GM21360 (cell line): Measurements from ENCODE around the gene CNIH1.

ENCODE experiments used
- ATAC-seq: cut with Tn5 transposase; IDR thresholded peaks from one replicate; pipeline ENCODE4 v1.9.1; 2021; ENCODE audit warnings: mild to moderate bottlenecking, moderate library complexity; ENCODE audit not compliant: unreplicated experiment

Gene CNIH1

DNA sequence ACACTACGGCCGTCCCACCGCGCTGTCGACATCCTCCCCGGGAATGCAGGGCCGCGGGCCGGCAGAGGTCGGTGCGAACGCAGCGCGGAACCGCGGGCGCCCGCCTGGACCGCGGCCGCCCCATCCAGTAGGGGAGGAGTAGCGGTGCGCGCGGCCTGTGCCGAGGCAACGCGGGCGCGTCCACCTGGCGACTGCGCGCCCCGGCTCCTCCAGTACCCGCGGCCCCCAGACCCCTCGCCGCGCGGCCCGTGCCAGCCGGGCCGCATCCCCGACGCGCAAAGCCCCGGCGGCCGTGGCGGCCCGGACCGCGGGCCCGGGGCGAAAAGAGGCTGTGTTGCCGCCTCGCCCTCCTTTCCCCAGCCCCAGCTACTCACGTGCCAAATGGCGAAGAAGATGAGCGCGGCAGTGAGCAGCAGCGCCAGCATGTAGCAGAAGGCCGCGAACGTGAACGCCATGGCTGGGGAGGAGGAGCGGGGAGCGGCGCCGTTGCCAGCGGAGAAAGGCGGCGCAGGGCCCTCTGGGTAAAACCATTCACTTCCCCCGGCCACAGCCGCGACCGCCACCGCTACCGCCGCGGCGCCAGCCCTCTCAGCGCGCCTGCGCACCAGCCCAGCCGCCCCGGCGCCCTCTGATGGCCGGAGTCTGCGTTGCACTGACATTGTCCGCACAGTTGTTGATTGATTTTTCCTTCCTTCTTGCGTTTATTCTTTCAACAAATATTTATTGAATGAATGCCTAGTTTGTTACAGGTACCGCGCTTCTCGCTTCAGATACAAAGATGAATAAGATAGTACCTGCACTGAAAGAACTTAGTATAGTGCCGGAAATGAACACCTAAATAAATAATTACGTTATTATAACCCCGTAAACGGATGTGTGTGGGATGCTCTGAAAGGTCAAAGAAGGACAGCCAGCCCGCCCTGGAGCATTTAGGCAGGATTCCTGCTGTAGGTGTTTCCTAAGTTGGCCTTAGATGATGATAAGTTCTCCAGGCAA lies at the start of gene CNIH1:
CNIH1 (minus strand) TSS at position 502 of the 996 bp plus-strand sequence; CDS start at position 455, 47 bp downstream.
- peak; percentile 95 for ATAC-seq

DNA sequence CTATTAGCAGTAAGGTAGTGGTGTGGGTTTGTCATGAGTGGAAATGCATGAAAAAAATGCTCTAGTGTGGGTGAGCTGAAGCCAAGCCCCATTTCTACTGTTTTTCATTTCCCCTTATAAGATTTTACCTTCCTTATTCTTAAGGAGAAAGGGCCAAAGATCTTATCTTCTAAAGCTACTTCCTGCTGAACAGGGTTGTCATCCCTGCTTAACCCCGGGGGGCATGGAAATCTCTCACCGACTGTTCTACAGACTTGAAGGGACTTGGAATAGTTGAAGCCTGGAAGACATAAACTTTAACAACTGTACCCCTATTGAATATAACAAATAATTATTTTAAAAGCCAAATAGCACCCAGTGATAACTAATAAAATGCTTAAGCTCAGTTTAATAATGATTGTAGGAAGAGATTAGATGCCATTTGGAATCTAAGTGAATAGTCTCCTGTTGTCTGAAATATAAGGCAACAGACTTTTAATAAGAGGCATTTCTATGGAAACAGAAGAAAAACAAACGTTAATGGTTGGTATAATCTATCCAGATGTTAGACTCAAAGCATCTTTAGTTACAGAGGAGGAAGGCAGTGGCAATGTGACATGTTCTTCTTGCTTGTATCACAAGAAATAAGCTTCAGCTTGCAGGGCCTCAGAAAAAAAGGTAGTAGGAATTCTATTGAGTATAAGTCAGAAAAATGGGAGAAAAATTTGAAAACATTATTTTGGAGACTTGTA lies 49.4 kb upstream of the CNIH1 start:
- ATAC-seq = no peak

DNA sequence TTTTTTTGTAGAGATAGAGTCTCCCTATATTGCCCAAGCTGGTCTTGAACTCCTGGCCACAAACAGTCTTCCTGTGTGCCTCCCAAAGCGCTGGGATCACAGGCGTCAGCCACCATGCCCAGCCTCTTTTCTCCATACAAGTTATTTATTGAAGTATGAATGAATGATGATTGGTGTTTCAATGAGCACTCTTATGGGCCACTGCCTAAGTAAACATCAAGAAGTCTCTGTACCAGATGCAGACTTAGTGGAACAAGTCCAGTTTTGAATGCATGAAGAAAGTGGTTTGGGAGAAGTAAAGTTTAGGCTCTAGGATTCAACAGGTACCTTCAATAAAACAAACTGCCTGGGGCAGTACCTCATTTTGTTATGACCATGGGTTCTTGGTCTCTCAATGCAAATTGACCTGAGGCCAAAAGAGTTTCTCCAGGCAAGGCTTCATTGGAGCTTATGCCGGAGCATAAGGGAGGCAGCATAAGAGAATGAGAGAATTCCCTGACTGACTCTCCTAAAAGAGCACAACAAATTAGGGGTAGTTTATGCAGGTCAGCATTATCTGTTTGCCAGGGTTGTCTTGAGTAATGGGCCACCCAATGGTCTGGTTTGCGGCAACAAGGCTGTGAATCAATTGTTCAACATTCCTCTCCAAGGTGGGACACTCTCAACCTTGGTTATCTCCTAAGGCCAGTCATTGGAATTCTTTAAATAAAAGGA lies 48.7 kb upstream of the CNIH1 start:
- ATAC-seq = no peak

DNA sequence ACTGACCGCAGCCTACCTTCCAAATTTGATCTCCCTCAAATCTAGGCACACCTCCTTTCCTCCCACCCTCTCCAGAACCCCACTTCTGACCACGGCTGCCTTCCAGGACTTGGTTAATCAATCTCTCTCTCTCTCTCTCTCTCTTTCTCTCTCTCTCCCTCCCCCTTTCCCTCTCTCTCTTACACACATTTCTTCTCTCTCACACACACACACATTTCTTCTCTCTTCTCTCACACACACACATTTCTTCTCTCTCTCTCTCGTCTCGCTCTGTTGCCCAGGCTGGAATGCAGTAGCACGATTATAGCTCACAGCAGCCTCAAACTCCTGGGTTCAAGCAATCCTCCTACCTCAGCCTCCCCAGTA lies 48.1 kb upstream of the CNIH1 start:
- no peak for ATAC-seq

DNA sequence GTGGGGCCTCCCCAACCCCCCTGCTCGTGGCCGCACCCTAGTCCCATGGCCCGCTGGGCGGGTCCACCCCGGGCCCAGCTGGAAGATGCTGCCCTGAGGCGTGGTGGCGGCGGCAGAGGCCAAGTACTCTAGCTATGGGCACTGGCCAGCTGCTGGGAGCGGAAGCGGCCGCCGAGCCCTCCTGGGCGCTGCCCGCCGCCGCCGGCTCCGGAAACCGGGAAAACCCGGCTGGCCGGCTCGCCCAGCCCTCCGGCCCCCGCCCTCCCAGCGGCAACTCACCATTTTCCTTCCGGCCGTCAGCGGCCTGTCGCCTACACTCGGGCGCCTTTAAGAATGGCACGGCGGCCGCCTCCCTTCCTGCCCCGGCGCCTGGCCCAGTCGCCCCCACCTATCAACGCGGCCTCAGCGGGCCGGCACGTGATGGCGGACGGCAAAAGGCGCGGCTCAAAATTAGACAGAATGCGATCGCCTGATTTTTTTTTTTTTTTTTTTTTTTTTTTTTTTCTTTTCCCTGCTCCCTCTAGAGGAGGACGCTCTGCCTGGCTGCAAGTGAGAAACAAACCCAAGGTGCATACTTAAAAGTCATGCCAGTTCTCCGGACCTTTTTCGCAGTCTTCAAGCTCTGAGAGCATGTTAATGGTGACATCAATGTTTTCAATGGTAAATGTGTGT lies 47.6 kb upstream of the CNIH1 start, which contains the start of gene GMFB:
GMFB (minus strand) TSS at position 335 of the 672 bp plus-strand sequence; CDS start at position 282, 53 bp downstream.
- peak; percentile 81 for ATAC-seq

DNA sequence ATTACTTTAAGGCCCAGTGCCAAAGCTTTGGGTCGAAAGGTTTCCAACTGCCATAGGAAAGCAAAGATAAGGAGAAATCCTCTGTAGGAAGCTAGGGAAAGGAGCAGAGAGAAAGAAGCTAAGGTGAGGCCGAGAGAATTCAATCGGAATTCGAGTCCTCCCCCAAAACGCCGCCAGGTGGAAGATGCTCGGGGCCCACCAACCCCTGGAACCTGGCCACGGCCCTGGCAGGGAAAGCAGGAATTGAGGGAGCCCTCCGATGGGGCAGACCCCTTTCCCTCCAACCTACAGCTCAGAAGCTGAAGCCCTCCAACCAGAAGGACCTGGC lies 47.1 kb upstream of the CNIH1 start:
- no peak for ATAC-seq

DNA sequence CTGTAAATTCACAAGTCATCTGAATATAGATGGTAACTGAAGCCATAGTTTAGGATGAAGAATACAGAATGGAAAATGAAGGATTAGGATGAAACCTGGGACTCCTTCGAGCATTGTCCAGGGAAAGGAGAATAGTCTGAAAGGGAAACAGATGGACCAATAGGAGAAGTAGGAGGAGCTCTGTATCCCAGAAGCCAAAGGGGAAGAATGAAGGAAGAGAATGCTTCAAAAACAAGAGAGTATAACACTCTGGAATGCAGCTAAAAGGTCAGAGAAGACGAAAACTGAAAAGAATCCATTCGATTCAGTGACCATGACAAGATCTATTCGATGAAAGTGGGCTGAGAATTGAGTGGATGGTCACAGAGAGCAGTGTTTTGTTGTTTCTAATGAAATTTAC lies 46.6 kb upstream of the CNIH1 start:
- ATAC-seq = no peak

DNA sequence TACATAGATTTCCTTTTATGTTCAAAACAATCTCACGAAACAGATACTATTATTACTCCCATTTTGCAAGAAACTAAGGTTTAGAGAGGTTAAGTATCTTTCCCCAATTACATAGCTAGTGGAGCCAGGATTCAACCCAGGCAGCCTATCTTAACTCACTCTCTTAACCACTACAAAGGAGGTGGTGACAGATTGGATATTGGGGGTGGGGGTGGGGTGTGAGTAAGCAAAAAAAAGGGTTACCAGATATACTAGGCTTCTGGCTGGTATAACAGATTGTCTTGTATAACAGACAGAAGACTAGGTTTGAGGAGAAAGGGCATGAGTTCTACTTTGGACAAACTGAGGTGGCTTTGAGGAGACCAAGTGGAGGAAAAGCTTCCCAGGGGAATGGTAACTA lies 45.5 kb upstream of the CNIH1 start:
- ATAC-seq = no peak

DNA sequence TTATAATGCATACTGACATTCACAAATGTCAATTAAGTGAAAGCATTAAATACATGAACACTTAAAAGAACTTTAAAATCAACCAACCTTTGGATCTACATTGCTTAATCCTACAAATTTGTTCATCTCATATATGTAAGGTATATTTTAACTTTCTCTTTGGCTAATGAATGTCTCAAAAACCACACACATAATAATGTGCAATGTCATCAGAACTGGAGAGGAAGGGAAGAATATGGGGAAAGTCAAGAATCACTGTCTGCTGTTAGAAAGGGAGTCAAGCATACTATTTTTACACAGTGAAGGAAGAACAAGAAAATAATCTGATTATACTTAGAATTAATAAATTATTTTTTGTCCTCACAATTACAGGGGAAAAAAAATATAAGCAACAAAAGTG lies 42.7 kb upstream of the CNIH1 start:
- no peak for ATAC-seq

DNA sequence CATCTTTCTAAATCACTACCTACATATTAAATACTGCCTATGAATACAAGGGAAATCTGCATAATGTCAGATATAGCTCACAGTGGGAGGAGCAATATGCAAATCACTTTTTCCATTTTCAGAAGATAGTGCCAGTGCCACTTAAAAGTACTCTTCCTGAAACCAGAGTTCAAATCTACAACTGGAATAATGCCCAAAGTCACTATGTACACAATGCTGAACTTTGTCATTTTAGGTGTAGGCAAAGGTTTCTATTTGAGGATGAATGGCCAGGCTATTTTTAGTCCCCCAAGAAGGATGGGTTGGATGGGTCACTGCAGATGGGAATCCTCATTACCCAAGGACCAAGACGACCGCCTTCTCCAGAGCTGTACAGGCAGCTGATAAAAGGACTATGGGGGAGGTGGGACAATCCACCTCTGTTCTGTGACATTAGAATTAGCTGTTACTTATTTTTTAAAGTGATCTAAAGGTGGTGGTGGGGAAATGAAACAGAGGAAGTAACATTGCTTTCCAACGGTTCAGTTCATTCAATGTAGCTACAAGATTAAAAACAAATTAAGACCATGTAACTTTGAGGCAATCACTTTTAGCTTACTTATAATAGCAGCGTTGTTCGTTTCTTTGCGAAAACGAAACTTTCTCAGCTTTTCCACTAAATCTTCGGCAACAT lies 42.0 kb upstream of the CNIH1 start:
- ATAC-seq = no peak

DNA sequence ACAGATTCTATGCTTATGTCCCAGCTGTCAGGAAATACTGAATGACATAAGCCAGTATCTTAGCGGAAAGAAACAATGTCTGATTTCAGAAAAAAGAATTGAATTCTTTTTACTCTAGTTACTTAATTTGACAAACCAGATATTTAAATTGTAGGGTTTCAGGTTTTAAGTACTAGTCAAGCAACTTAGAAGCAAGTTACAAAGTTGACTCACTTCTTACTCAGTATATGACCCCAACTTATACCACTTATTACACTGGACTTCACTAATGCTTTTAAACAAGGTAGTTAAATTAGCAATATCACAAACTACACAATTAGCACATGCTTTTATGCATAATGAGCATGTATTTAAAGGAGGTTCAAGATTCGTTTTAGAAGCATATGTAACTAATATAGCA lies 40.5 kb upstream of the CNIH1 start:
- ATAC-seq = no peak

DNA sequence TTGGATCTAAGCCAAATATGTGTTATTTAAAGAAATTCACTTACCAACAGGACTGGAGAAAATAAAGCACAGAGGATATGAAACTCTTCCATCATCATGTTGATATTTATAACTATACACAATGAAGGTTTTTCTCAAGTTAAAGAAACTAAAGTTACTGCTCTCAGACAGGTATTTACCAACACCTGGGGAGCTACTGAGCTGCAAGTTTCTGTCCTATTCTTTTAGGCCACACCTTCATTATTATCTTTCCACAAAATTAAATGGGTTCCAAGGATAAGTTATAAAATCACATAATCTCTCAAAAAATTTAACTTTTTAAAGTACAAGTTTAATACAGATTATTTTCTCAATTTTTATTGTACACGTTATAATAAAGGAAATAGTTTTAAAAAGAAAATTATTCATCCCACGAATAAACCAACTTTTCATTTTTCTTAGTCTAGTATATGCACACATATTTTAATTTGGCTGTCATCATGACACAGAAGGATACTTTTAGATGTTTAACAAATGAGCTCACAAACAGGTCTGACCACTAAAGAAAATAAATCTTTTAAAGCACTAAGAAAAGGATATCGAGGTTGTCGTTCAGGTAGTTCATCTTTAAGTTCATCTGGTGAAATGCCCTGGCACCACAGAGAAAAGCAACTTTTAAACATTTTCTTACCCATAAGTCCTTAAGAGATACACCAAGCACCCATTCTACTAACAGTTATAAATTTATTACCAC lies 39.8 kb upstream of the CNIH1 start:
- no peak for ATAC-seq

DNA sequence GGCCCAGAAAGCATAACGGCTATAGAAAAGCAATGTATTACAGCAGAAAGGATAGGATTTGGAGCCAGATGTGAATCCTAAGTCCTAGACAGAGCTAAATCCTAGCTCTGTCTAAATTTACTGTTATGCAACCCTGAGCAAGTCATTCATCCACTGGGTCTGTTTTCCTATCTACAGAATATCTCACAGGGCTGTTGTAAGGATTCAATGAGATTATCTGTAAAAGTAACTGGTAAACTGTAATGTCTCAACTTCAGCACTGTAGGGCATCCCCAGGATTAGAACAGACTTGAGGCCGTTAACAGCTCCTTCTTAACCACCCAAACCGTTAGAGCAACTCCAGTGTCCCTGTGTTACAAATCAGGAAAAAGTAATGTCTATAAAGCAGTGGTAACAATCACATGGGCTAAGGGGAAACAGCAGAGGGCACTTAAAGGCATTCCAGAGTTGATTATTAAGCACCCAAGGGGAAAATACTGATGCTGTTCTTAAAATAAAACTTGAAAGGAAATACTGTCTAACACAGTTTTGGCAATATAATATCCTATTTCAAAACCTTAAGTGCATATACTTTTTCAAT lies 37.6 kb upstream of the CNIH1 start:
- ATAC-seq = no peak

DNA sequence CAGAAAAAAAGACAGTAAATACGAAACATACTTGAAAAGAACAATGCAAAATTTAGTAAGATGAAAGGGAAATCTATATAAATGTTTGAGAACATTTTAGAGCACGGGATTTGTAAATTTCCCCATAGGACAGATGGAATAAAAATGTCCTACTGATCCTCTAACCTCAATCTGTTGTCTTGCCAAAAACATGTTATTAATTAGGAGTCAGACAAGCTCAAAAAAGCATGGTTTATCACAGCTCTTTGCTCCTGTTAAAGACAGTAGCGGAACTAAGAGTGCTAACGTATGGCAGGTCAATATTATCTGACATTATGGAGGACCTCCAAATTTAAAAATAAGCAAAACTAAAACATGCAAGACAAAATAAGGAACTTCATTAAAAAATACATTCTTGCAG lies 34.7 kb upstream of the CNIH1 start:
- ATAC-seq = no peak

DNA sequence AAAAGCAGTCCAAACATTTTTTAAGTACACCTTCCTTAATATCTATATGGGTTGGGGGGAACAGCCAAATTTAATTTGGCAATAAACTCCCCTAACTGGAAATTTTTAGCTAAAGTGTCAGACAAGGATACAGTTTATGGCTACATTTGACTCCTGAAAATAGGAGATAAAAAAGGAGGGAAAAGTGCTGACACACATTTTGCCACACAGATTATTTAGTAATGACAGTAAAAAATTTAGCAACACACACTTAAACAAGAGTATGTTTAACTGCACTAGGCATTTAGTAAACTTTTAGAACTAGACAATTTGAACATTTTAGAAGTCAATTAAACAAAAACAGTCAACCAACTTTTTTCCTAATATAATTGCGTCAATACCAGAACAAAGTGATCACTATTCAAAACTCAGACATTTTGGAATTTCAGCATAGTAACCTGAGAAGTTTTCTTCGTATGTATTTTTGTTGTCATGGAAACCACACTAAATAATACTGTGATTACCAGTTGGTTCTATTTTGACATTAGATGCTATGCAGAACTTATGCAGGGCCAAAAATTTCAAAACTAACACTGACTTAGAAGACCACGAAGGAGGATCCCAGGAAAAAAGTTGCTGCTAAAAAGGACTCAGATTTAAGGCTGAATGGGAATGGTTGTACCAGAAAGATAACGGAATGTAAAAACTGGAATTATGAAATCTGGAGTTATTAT lies 34.2 kb upstream of the CNIH1 start:
- ATAC-seq = no peak

DNA sequence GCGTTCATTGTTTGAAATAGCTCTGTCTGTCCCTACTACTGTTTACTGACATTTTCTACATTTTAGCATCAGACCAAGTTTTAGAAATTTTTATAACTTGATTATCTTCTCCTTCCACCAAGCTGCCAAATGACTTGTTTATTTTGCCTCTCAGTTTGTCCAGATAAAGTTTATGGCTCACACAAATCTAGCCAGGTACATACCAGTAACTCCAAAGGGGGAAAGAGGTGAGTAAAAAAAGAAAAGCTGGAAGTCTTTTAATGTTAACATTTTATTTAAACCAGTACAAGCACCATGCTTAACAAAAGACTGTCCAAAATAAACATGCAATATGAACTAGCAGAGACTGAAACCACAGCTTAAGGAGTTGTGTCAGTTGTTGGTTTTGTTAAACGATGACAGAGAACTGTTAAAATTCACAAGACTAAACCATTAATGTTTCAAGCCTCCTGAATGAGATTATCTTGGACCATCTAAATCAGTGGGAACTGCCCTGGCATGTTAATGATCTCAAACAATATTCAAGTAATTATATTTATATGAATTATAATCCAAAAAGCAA lies 33.1 kb upstream of the CNIH1 start:
- no peak for ATAC-seq

DNA sequence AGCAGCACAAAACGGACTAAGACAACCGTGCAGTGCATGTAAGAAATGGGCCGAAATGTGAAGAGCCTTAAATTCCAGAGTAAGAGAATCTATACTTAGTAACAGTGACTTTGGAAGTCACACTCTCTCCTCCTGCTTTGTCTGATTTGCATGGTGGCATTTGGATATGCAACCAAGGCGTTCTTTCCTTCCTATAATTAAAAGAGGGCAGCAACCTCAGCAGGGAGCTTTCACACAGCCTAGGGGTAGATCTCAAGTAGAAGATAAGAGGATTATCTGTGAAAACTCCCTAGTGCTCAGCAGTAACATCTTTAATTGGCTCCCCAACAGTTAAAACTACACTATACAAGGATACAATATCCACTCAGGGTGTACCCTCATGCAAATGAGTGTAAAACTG lies 31.1 kb upstream of the CNIH1 start:
- ATAC-seq = no peak

DNA sequence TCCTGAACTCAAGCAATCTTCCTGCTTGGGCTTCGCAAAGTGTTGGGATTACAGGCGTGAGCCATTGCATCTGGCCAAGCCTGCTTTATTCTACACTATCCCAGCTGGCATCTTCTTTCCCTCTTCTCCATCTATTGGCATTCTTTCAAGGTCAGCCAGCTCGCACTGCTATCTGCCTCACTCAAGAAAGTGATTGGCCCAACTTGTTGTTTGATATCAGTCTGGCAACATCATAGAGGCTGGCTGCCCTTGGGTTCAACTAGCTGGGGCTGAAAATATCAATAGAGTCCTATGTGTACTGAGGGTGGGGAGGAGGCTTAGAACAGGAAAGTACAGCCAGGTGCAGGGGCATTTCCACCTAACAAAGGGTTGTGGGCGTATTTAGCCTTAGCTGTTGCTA lies 30.5 kb upstream of the CNIH1 start:
- ATAC-seq = no peak
